ENCODE results near the gene PPP2R5C.
"Not testable (repeated sequence)": the region's sequence is repeated elsewhere in the genome, so short reads cannot be mapped to it uniquely, and the experiment has no call there.

The PPP2R5C gene

GRCh38 chr14:101744382-101744781 is 17.1 kb upstream of the PPP2R5C start:
- not testable (repeated sequence) for H3K36me3 ChIP-seq (ENCODE audit: insufficient read depth, low read length); H3K27me3 ChIP-seq (ENCODE audit: insufficient read depth, low read length); H3K4me1 ChIP-seq (ENCODE audit: insufficient read depth, low read length); H2AFZ ChIP-seq (ENCODE audit: low read depth, low read length); H3K4me3 ChIP-seq (ENCODE audit: low read length)
- H3K9me3 ChIP-seq (ENCODE audit: low read length): peaks cover 10% of the 10 kb centered on the region

DNA sequence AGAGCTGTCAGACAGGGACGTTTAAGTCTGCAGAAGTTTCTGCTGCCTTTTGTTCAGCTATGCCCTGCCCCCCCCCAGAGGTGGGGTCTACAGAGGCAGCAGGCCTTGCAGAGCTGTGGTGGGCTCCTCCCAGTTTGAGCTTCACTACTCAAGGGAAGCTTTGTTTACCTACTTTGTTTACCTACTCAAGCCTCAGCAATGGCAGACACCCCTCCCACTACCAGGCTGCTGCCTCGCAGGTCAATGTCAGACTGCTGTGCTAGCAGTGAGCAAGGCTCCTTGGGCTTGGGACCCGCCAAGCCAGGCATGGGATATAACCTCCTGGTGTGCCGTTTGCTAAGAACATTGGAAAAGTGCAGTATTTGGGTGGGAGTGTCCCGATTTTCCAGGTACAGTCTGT is 11.8 kb upstream of the PPP2R5C start:
- not testable (repeated sequence) for H3K27me3 ChIP-seq (ENCODE audit: insufficient read depth, low read length); H2AFZ ChIP-seq (ENCODE audit: low read depth, low read length); H3K36me3 ChIP-seq (ENCODE audit: insufficient read depth, low read length); H3K4me1 ChIP-seq (ENCODE audit: insufficient read depth, low read length); H3K4me3 ChIP-seq (ENCODE audit: low read length); H3K9me3 ChIP-seq (ENCODE audit: low read length)

DNA sequence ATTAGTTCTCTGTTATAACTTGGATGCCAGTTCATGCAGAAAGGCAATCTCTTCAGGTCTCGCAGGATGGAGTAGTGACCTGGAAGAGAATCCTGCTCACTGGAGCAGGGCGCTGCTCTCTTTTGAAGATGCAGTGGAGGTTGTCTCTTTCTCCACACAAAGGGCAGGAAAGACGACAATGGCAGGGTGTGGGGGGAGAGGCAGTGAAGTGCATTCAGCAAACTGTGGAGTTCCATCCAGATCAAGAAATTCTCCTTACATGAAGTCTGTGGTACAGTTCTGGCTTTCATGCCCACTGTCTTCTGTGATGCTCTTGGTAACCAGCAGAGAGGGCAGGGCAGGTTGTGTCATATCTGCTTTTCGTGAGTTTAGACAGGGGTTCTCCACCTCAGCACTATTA is 6.6 kb upstream of the PPP2R5C start:
- Histone ChIP-seq H3K27me3 (ENCODE audit: insufficient read depth, low read length) (peaks cover 3% of the 10 kb centered on the region), H3K4me1 (ENCODE audit: insufficient read depth, low read length) (peaks cover 1% of the 10 kb centered on the region), H3K9me3 (ENCODE audit: low read length) (peaks cover 2% of the 10 kb centered on the region), H2AFZ (ENCODE audit: low read depth, low read length) (no peak overlapping the region), H3K36me3 (ENCODE audit: insufficient read depth, low read length) (no peaks in the 10 kb centered on the region), H3K4me3 (ENCODE audit: low read length) (no peak overlapping the region)

DNA sequence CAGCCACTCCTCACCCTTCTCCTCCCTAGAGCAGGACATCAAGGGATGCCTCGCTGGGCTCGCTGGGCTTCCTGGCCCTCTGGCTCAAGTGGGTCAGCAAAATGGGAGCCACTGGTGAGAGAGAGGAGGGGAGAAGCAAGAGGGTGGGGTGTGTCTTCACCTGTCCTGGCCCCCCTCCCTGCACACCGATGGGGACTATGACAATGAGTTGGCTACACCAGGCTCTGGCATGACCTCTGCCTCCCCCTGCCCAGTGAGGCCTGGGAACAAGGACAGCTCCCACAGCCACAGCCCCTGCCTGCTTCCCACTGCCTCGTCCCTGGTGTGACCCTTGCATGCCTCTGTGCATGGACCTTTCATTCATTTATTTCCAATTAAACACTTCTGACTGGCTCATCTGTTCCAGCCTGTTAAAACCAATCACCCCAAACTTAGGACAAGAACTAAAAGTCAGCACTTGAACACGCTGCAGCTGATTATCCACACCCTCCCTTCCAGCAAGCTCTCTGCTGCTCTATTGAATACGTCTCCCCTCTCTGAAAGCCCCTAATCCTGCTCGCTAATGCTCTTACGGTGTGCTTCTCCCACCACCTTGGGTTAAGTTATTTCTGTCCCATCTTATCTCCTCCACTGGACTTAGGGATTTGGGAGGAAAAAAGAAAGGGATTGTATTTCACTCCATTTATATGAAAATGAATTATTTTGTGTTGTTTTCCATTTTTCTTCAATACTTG is 5.8 kb upstream of the PPP2R5C start:
- no peaks in the 10 kb centered on the region for H3K36me3 ChIP-seq (ENCODE audit: insufficient read depth, low read length)
- H3K4me1 ChIP-seq (ENCODE audit: insufficient read depth, low read length): peaks cover 3% of the 10 kb centered on the region
- no peak overlapping the region for H2AFZ ChIP-seq (ENCODE audit: low read depth, low read length)
- H3K9me3 ChIP-seq (ENCODE audit: low read length): peaks cover 2% of the 10 kb centered on the region
- H3K27me3 ChIP-seq (ENCODE audit: insufficient read depth, low read length): peaks cover 3% of the 10 kb centered on the region
- H3K4me3 ChIP-seq (ENCODE audit: low read length): no peak overlapping the region

DNA sequence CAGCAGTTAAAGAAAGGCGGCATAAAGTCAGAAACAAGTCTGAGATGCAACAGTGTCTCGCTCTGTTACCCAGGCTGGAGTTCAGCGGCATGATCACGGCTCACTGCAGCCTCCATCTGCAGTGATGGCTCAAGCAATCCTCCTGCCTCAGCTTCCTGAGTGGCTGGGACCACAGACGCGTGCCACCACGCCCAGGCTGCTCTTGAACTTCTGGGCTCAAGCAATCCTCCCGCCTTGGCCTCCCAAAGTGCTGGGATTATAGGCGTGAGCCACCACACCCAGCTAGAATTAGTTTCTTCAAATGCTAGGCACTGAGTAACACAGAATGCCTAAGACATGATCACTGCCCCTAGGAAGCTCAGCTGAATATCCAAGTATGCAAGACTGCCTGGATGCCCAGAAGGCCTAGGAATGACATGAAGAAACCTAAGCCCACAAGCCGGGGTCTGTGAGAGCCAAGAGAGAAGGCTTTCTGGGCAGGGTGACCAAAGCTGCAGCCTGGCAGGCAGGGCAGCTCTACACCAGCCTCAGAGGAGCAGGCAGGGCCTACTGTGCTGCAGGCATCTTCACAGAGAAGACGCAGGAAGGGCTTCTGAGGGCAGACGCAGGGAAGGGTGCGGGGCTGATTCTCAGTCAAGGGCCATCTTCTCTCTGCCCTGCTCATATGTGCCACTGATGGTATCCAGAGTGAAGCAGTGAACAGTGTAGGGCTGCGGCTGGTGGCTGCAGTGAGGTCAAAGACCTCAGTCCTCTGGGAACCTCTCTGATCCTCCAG is 4.3 kb upstream of the PPP2R5C start:
- Histone ChIP-seq H3K4me3 (ENCODE audit: low read length) (no peak overlapping the region), H2AFZ (ENCODE audit: low read depth, low read length) (no peak overlapping the region), H3K27me3 (ENCODE audit: insufficient read depth, low read length) (peaks cover 3% of the 10 kb centered on the region), H3K4me1 (ENCODE audit: insufficient read depth, low read length) (peaks cover 3% of the 10 kb centered on the region), H3K9me3 (ENCODE audit: low read length) (peaks cover 2% of the 10 kb centered on the region), H3K36me3 (ENCODE audit: insufficient read depth, low read length) (no peaks in the 10 kb centered on the region)

DNA sequence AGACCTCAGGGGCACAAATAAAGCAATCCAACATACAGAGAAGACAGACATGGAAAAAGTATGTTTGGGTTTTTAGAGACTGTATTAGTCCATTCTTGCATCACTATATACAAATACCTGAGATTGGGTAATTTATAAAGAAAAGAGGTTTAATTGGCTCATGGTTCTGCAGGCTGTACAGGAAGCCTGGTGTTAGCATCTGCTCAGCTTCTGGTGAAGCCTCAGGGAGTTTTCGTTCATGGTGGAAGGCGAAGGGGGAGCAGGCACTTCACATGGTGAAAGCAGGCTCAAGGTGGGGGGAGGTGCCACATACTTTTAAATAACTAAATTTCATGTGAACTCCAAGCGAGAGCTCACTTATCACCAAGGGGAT is 3.7 kb upstream of the PPP2R5C start:
- peaks cover 2% of the 10 kb centered on the region for H3K9me3 ChIP-seq (ENCODE audit: low read length)
- no peaks in the 10 kb centered on the region for H3K36me3 ChIP-seq (ENCODE audit: insufficient read depth, low read length)
- peaks cover 9% of the 10 kb centered on the region for H3K4me1 ChIP-seq (ENCODE audit: insufficient read depth, low read length)
- H3K4me3 ChIP-seq (ENCODE audit: low read length): no peak overlapping the region
- peaks cover 3% of the 10 kb centered on the region for H3K27me3 ChIP-seq (ENCODE audit: insufficient read depth, low read length)
- no peak overlapping the region for H2AFZ ChIP-seq (ENCODE audit: low read depth, low read length)

DNA sequence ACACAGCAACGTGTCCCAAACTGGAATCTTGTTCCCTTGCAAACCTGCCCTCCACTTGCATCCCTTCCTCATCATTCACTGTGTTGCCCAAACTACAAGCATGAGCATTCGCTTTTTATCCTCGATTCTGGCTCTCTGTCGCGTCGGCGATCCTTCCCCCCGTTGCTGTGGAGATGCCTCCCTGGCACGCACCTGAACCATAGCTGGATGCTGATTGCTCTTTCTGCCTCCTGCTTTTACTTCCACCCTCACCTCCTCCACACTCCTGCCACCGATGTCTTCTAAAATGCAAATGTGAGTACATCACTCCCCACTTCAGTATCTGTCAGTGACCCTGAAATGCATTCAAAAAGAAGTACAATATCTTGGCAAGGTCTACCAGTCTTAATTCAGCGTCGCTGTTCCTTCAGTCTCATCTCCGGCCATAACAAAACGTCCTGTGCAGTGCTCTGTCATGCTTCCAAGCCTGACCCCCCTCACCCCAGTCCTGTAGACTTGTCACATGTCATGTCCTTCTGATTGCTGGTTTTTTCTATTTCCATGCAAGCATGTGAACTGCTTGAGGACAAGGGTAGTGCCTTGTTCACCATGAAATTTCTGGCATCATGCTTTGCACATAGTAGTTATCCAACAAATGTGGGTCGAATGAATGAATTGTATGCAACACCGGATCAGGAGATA is 2.5 kb upstream of the PPP2R5C start:
- peaks cover 9% of the 10 kb centered on the region for H3K4me1 ChIP-seq (ENCODE audit: insufficient read depth, low read length)
- H2AFZ ChIP-seq (ENCODE audit: low read depth, low read length): no peak overlapping the region
- peaks cover under 1% of the 10 kb centered on the region for H3K36me3 ChIP-seq (ENCODE audit: insufficient read depth, low read length)
- peaks cover 3% of the 10 kb centered on the region for H3K27me3 ChIP-seq (ENCODE audit: insufficient read depth, low read length)
- no peaks in the 10 kb centered on the region for H3K9me3 ChIP-seq (ENCODE audit: low read length)
- H3K4me3 ChIP-seq (ENCODE audit: low read length): no peak overlapping the region

DNA sequence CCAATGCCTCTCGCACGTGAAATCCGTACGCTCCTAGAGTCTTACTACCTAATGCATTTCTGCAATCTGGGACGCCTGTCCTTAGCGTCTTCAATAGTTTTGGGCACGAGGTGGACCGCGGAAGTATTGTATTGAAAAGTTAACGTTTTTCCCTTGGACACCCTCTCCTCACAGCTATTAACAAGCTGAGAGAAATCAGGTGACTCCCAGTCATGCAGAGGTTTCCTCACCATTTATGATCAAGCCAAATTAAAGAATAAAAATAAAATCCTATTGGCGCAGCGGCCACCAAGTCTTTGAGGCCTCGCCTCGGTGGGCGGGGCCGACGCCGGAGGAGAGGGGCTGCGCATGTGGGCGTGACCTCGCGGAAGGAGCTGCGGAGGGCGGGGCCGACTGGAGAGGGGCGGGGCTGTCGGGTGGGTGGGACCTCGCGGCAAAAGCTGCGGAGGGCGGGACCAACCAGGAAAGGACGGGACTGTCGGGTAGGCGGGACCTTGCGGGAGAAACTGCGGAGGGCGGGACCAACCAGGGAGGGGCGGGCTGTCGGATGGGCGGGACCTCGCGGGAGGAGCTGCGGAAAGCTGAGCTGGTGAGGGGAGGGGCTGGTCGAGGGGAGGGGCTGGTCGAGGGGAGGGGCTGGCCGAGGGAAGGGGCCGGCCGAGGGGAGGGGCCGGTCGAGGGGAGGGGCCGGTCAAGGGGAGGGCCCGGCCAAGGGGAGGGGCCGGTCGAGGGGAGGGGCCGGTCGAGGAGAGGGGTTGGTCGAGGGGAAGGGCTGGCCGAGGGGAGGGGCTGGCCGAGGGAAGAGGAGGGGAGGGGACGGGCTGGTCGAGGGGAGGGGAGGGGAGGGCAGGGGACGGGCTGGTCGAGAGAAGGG is 1.1 kb upstream of the PPP2R5C start:
- peak overlapping the region; percentile 40 for H2AFZ ChIP-seq (ENCODE audit: low read depth, low read length)
- H3K27me3 ChIP-seq (ENCODE audit: insufficient read depth, low read length): peaks cover 3% of the 10 kb centered on the region
- peaks cover 10% of the 10 kb centered on the region for H3K36me3 ChIP-seq (ENCODE audit: insufficient read depth, low read length)
- H3K9me3 ChIP-seq (ENCODE audit: low read length): no peaks in the 10 kb centered on the region
- peaks cover 9% of the 10 kb centered on the region for H3K4me1 ChIP-seq (ENCODE audit: insufficient read depth, low read length)
- peak overlapping the region; percentile 32 for H3K4me3 ChIP-seq (ENCODE audit: low read length)

DNA sequence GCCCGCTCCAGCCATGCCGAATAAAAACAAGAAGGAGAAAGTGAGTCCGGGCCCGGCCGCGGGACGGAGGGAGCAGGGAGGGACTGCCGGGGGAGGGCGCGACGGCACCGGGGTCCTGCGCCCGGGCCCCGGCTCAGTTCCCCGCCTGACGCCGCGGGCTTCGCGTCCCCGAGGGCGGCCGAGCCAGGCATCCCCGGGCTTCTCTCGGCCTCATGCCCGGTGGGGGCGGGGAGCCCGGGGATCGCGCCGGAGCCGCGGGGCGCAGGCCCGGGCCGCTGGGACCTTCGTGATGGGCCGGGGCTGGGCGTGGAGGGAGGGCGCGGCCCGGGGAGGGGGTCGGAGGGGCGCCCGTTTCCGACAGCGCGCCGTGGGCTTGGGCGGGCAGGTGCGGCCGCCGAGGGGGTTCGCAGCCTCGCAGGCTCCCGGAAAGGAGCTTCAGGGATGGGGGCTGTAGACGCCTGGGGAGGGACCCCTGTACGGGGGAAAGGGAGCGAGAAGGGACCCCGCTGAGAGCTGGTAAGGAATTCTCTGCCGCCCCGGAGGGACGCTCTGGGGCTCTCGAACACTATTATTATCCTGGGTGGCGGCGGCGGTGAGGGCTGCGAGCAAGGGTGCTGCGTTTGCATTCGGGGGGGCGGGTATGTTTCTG is 496 bp downstream of the PPP2R5C start:
- H2AFZ ChIP-seq (ENCODE audit: low read depth, low read length): peak overlapping the region; percentile 81
- H3K27me3 ChIP-seq (ENCODE audit: insufficient read depth, low read length): peaks cover 3% of the 10 kb centered on the region
- peaks cover 9% of the 10 kb centered on the region for H3K4me1 ChIP-seq (ENCODE audit: insufficient read depth, low read length)
- H3K9me3 ChIP-seq (ENCODE audit: low read length): no peaks in the 10 kb centered on the region
- peaks cover 16% of the 10 kb centered on the region for H3K36me3 ChIP-seq (ENCODE audit: insufficient read depth, low read length)
- peak overlapping the region; percentile 79 for H3K4me3 ChIP-seq (ENCODE audit: low read length)

- peak overlapping the region; percentile 81 for H2AFZ ChIP-seq (ENCODE audit: low read depth, low read length)
- H3K4me1 ChIP-seq (ENCODE audit: insufficient read depth, low read length): peaks cover 9% of the 10 kb centered on the region
- peaks cover 18% of the 10 kb centered on the region for H3K36me3 ChIP-seq (ENCODE audit: insufficient read depth, low read length)
- H3K9me3 ChIP-seq (ENCODE audit: low read length): no peaks in the 10 kb centered on the region
- peak overlapping the region; percentile 79 for H3K4me3 ChIP-seq (ENCODE audit: low read length)
- H3K27me3 ChIP-seq (ENCODE audit: insufficient read depth, low read length): no peaks in the 10 kb centered on the region
Observed at GRCh38 chr14:101762530-101763101, 1.1 kb downstream of the PPP2R5C start.

GRCh38 chr14:101763941-101764709 is 2.6 kb downstream of the PPP2R5C start:
- H2AFZ ChIP-seq (ENCODE audit: low read depth, low read length): no peak overlapping the region
- peaks cover 18% of the 10 kb centered on the region for H3K36me3 ChIP-seq (ENCODE audit: insufficient read depth, low read length)
- H3K4me3 ChIP-seq (ENCODE audit: low read length): no peak overlapping the region
- H3K4me1 ChIP-seq (ENCODE audit: insufficient read depth, low read length): peaks cover 9% of the 10 kb centered on the region
- H3K27me3 ChIP-seq (ENCODE audit: insufficient read depth, low read length): no peaks in the 10 kb centered on the region
- H3K9me3 ChIP-seq (ENCODE audit: low read length): no peaks in the 10 kb centered on the region
